GM12892 (cell line): ENCODE measurements around the gene KISS1.

Experiments used
- POLR2A ChIP-seq: IDR thresholded peaks from 2 replicates; pipeline ENCODE4 v1.6.1; 2011; ENCODE audit warnings: low read depth, low read length, control low read depth
- POLR2AphosphoS5 ChIP-seq: IDR thresholded peaks from 2 replicates; pipeline ENCODE4 v1.6.1; 2011; ENCODE audit warnings: low read depth, low read length, control low read depth

- TF ChIP-seq POLR2A (no peak), POLR2AphosphoS5 (no peak)
These were observed 44.8 kb upstream of the KISS1 start for GRCh38 chr1:204241050-204241449.
